SIG-M5 treated with dmso at 0.1 percent for 504 hours (cell line): ENCODE results near the gene HEATR1.
"Not testable (repeated sequence)": the region's sequence is repeated elsewhere in the genome, so short reads cannot be mapped to it uniquely, and the experiment has no call there.

ENCODE experiments used
- DNase-seq: peaks from one replicate; lab custom pipeline; 2025; ENCODE audit not compliant: unreplicated experiment; lab: John Stamatoyannopoulos, UW

Gene HEATR1

GRCh38 chr1:236603991-236604904 lies at the start of gene HEATR1:
HEATR1 (minus strand) TSS chr1:236604516; CDS start chr1:236604095, 421 bp downstream.
- DNase-seq, result peak; percentile 97

GRCh38 chr1:236645016-236645680 lies 40.8 kb upstream of the HEATR1 start:
- no peak for DNase-seq

- DNase-seq, result no peak
These were observed 38.4 kb upstream of the HEATR1 start for GRCh38 chr1:236642763-236643162.

- DNase-seq, result no peak
These were observed 35.4 kb upstream of the HEATR1 start for GRCh38 chr1:236639686-236640085.

GRCh38 chr1:236638945-236639344 lies 34.6 kb upstream of the HEATR1 start:
- DNase-seq, result no peak

GRCh38 chr1:236636017-236636416 lies 31.7 kb upstream of the HEATR1 start:
- DNase-seq, result no peak

- DNase-seq, result no peak
These were observed 23.6 kb upstream of the HEATR1 start for GRCh38 chr1:236627727-236628408.

GRCh38 chr1:236623371-236624166 lies 19.3 kb upstream of the HEATR1 start:
- DNase-seq, result no peak

- DNase-seq, result no peak
These were observed 18.1 kb upstream of the HEATR1 start for GRCh38 chr1:236622407-236622806.

- DNase-seq, result no peak
These were observed 15.1 kb upstream of the HEATR1 start for GRCh38 chr1:236619398-236619797.

- DNase-seq, result no peak
These were observed 14.2 kb upstream of the HEATR1 start for GRCh38 chr1:236618507-236618906.

GRCh38 chr1:236615399-236616148 lies 11.3 kb upstream of the HEATR1 start:
- DNase-seq, result no peak

GRCh38 chr1:236612349-236612748 lies 8.0 kb upstream of the HEATR1 start:
- DNase-seq, result no peak

- peak; percentile 31 for DNase-seq
These were observed 4.8 kb upstream of the HEATR1 start for GRCh38 chr1:236608930-236609726.

- not testable (repeated sequence) for DNase-seq
These were observed 3.3 kb upstream of the HEATR1 start for GRCh38 chr1:236607597-236607996.

- DNase-seq, result no peak
These were observed 840 bp upstream of the HEATR1 start for GRCh38 chr1:236604905-236605806.

- no peak for DNase-seq
These were observed 2.1 kb downstream of the HEATR1 start for GRCh38 chr1:236602171-236602570.

- DNase-seq, result no peak
These were observed 13.7 kb downstream of the HEATR1 start for GRCh38 chr1:236590553-236591150.
